ENCODE results near the gene ZNFX1. TPM values are rescaled to one million over a fixed set of nuclear protein-coding genes. Genes with fewer than 3 reads are reported as not detected.

ZNFX1 gene
- polyA plus RNA-seq, 1 donor from 2014 or later, result 45.2 TPM

DNA sequence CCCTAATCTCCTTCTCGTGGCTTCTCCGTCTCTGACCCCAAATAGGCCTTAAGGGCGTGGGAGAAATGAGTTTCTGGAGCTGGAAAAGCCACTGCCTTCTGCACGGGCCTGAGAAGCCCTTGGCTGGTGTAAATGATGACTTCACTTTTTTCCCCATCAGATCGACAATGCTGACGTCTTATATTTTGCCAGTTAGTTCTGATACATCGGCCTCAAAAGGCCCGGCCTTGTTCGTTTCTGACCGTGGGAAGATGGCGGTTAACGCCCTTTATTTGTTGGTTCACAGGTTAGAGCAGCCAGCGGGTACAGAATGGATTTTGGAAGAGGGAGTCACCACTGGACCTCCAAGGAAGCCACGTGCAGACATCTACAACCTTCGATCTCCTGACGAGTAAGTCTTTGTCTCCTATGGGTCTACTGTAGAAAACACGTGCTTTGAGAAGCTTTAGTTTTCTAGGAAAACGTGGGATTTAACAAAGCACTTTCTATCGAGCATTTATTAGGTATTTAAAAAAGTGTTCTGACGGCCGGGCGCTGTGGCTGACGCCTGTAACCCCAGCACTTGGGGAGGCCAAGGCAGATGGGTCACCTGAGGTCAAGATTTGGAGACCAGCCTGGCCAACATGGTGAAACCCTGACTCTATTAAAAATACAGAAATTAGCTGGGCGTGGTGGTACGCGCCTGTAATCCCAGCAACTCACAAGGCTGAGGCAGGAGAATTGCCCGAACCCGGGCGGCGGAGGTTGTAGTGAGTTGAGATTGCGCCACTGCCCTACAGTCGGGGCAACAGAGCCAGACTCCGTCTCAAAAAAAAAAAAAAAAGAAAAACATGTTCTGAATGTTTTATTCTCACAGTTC lies 1.2 kb upstream of the ZNFX1 start:
- Mint-ChIP-seq H3K36me3 (peaks cover 47% of the 10 kb centered on the region), H3K27ac (peak overlapping the region; percentile 95 to 100 (median 97)), H3K27me3 (peaks cover 2% of the 10 kb centered on the region), H3K9me3 (peaks cover 5 to 38% (median 31%) of the 10 kb centered on the region in 3 donors), H3K4me3 (peak overlapping the region; percentile 93 to 99 (median 98)), H3K4me1 (peaks cover 53 to 65% (median 56%) of the 10 kb centered on the region in 3 donors)

GRCh38 chr20:49277786-49278035 lies 146 bp downstream of the ZNFX1 start:
- H3K36me3 Mint-ChIP-seq, result peaks cover 34% of the 10 kb centered on the region
- peaks cover 2% of the 10 kb centered on the region for H3K27me3 Mint-ChIP-seq
- H3K4me3 Mint-ChIP-seq, result peak overlapping the region; percentile 93 to 99 (median 98)
- peaks cover 5 to 27% (median 22%) of the 10 kb centered on the region in 3 donors for H3K9me3 Mint-ChIP-seq
- H3K4me1 Mint-ChIP-seq, result peaks cover 44 to 53% (median 44%) of the 10 kb centered on the region in 3 donors
- peak overlapping the region; percentile 95 to 100 (median 97) for H3K27ac Mint-ChIP-seq

- peak overlapping the region; percentile 95 to 100 (median 97) for H3K27ac Mint-ChIP-seq
- H3K9me3 Mint-ChIP-seq, result peaks cover 5 to 22% (median 21%) of the 10 kb centered on the region in 3 donors
- peak overlapping the region; percentile 93 to 99 (median 98) for H3K4me3 Mint-ChIP-seq
- peaks cover 2% of the 10 kb centered on the region for H3K27me3 Mint-ChIP-seq
- H3K36me3 Mint-ChIP-seq, result peaks cover 29% of the 10 kb centered on the region
- peaks cover 42 to 53% (median 43%) of the 10 kb centered on the region in 3 donors for H3K4me1 Mint-ChIP-seq
These were observed 684 bp downstream of the ZNFX1 start for GRCh38 chr20:49276961-49277785.

- Mint-ChIP-seq H3K27me3 (peaks cover 2% of the 10 kb centered on the region), H3K4me1 (peaks cover 34 to 50% (median 40%) of the 10 kb centered on the region in 3 donors), H3K27ac (peak overlapping the region; percentile 95 to 100 (median 97)), H3K9me3 (peaks cover 5 to 16% (median 15%) of the 10 kb centered on the region in 3 donors), H3K4me3 (peak overlapping the region; percentile 93 to 99 (median 98)), H3K36me3 (peaks cover 25% of the 10 kb centered on the region)
These were observed 1.5 kb downstream of the ZNFX1 start for GRCh38 chr20:49276161-49276960.

GRCh38 chr20:49275636-49276035 lies 2.2 kb downstream of the ZNFX1 start:
- peaks cover 22% of the 10 kb centered on the region for H3K36me3 Mint-ChIP-seq
- peak overlapping the region in 3 of 4 donors; percentile 62 to 99 (median 93) for H3K4me3 Mint-ChIP-seq
- H3K27me3 Mint-ChIP-seq, result no peaks in the 10 kb centered on the region
- H3K4me1 Mint-ChIP-seq, result peaks cover 32 to 44% (median 40%) of the 10 kb centered on the region in 3 donors
- H3K9me3 Mint-ChIP-seq, result peaks cover 3 to 11% (median 10%) of the 10 kb centered on the region in 3 donors
- peak overlapping the region; percentile 90 to 97 (median 95) for H3K27ac Mint-ChIP-seq

- Mint-ChIP-seq H3K4me1 (peaks cover 29 to 43% (median 40%) of the 10 kb centered on the region in 3 donors), H3K27ac (peak overlapping the region in 2 of 3 donors; percentile 90 to 95), H3K36me3 (peaks cover 18% of the 10 kb centered on the region), H3K9me3 (peaks cover 2 to 8% (median 7%) of the 10 kb centered on the region in 3 donors), H3K4me3 (peak overlapping the region in 2 of 4 donors; percentile 93 to 99), H3K27me3 (no peaks in the 10 kb centered on the region)
These were observed 2.6 kb downstream of the ZNFX1 start for GRCh38 chr20:49275216-49275615.

DNA sequence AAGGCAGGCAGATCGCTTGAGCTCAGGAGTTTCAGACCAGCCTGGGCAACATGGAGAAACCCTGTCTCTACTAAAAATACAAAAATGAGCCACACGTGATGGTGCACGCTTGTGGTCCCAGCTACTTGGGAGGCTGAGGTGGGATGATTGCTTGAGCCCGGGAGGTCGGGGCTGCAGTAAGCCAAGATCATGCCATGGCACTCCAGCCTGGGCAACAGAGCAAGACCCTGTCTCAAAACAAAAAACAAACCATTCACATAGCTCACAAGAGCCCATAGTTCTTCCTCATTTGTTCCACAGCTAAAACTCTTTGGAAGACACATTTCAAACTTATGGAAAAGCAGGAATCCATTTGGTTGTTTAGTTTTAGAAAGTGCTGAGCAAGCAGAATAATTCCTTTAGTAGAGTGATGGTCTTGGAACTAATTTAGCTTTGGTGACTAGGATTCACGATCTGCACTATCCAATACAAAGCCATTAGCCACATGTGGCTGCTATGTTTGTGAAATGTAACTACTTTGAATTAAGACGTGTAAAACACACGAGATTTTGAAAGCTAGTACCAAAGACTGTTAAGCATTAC lies 4.1 kb downstream of the ZNFX1 start:
- no peak overlapping the region for H3K4me3 Mint-ChIP-seq
- no peak overlapping the region for H3K27ac Mint-ChIP-seq
- H3K9me3 Mint-ChIP-seq, result peaks cover 3 to 5% (median 3%) of the 10 kb centered on the region in 3 donors
- H3K27me3 Mint-ChIP-seq, result no peaks in the 10 kb centered on the region
- peaks cover 17% of the 10 kb centered on the region for H3K36me3 Mint-ChIP-seq
- peaks cover 31 to 47% (median 35%) of the 10 kb centered on the region in 3 donors for H3K4me1 Mint-ChIP-seq

- peaks cover 0 to 3% (median 3%) of the 10 kb centered on the region in 3 donors for H3K9me3 Mint-ChIP-seq
- no peaks in the 10 kb centered on the region for H3K27me3 Mint-ChIP-seq
- peak overlapping the region in 2 of 3 donors; percentile 17 to 70 for H3K27ac Mint-ChIP-seq
- peaks cover 35 to 54% (median 38%) of the 10 kb centered on the region in 3 donors for H3K4me1 Mint-ChIP-seq
- peaks cover 16% of the 10 kb centered on the region for H3K36me3 Mint-ChIP-seq
- peak overlapping the region; percentile 48 to 78 (median 62) for H3K4me3 Mint-ChIP-seq
These were observed 5.2 kb downstream of the ZNFX1 start for GRCh38 chr20:49272654-49273053.

DNA sequence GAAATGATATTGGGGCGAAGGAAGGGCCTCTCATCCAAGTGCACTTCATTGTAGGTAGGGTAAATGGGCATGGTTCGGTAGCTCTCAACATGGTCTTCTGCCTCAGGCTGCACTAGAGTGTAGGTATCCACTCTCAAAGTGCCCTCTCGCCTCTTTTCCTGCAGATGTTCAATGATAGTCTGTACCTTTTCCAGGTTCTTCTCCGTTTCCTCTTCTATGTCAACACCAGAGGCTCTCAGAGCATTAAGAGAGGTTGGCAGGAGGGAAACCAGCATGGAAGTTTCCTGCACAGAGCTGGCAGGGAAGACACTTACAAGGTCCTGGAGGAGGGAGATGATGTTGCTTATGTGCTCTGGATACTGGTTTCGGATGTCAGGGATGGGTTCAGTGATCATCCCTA lies 7.1 kb downstream of the ZNFX1 start:
- peak overlapping the region in 2 of 3 donors; percentile 11 to 19 for H3K27ac Mint-ChIP-seq
- H3K4me3 Mint-ChIP-seq, result peak overlapping the region in 3 of 4 donors; percentile 7 to 56 (median 23)
- peaks cover 39 to 56% (median 39%) of the 10 kb centered on the region in 3 donors for H3K4me1 Mint-ChIP-seq
- H3K36me3 Mint-ChIP-seq, result peaks cover 21% of the 10 kb centered on the region
- H3K9me3 Mint-ChIP-seq, result peaks cover 0 to 3% (median 3%) of the 10 kb centered on the region in 3 donors
- H3K27me3 Mint-ChIP-seq, result no peaks in the 10 kb centered on the region

- Mint-ChIP-seq H3K4me1 (peaks cover 37 to 54% (median 37%) of the 10 kb centered on the region in 3 donors), H3K27ac (peak overlapping the region in 2 of 3 donors; percentile 19 to 24), H3K36me3 (peaks cover 20% of the 10 kb centered on the region), H3K4me3 (peak overlapping the region in 3 of 4 donors; percentile 7 to 66 (median 61)), H3K27me3 (no peaks in the 10 kb centered on the region), H3K9me3 (peaks cover 0 to 3% (median 3%) of the 10 kb centered on the region in 3 donors)
These were observed 7.7 kb downstream of the ZNFX1 start for GRCh38 chr20:49270177-49270576.

GRCh38 chr20:49268600-49269365 lies 9.1 kb downstream of the ZNFX1 start:
- Mint-ChIP-seq H3K4me3 (peak overlapping the region; percentile 50 to 73 (median 66)), H3K9me3 (peaks cover 0 to 3% (median 3%) of the 10 kb centered on the region in 3 donors), H3K4me1 (peaks cover 35 to 51% (median 37%) of the 10 kb centered on the region in 3 donors), H3K27me3 (no peaks in the 10 kb centered on the region), H3K27ac (peak overlapping the region in 2 of 3 donors; percentile 9 to 65), H3K36me3 (peaks cover 24% of the 10 kb centered on the region)

DNA sequence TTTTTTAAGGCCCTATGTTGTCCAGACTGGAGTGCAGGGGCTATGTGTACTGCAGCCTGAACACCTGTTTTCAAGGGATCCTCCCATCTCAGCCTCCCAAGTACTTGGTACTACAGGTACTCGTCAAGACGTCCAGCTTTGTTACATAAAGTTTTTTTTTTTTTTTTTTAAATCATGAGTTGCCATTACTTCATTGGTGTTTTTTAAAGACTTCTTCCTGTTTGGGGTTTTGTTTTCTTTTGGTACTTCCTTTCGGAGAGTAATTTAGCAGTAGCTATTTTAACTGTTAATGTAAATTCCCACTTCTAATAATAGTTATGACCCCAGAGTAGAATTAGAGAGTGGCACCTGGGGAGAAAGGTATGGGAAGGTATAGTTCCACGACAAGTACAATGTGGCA lies 10.5 kb downstream of the ZNFX1 start:
- Mint-ChIP-seq H3K36me3 (peaks cover 28% of the 10 kb centered on the region), H3K4me3 (peak overlapping the region; percentile 58 to 92 (median 90)), H3K27me3 (no peaks in the 10 kb centered on the region), H3K4me1 (peaks cover 29 to 48% (median 31%) of the 10 kb centered on the region in 3 donors), H3K9me3 (peaks cover 0 to 3% (median 3%) of the 10 kb centered on the region in 3 donors), H3K27ac (peak overlapping the region; percentile 35 to 93 (median 64))

DNA sequence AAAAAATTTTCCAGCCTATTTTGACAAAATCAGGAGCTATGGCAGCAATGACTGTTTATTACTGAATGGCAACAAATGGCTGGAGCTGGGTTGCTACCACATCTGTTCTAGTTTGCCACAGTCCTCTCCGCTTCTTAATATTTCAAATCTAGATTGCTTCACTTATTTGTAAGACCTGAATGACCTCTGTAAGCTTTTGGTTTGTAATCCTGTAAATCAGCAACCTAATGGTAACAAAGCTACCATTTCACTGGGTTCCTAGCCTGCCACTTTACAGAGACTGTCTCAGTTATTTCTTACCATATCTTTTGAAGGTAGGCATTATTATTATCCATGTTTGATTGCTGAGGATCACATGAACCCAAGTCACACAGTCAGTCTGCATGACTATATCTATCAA lies 15.4 kb downstream of the ZNFX1 start:
- Mint-ChIP-seq H3K4me3 (no peak overlapping the region), H3K27me3 (no peaks in the 10 kb centered on the region), H3K36me3 (peaks cover 23% of the 10 kb centered on the region), H3K4me1 (peaks cover 13 to 15% (median 13%) of the 10 kb centered on the region in 3 donors), H3K9me3 (peaks cover 0 to 2% (median 0%) of the 10 kb centered on the region in 3 donors), H3K27ac (no peak overlapping the region)

All from IgD-negative memory B cell (primary cell).